ENCODE measurements around the gene CAB39. TPM values are rescaled to one million over a fixed set of nuclear protein-coding genes. Genes with fewer than 3 reads are reported as not detected.
"Not testable (repeated sequence)": the region's sequence is repeated elsewhere in the genome, so short reads cannot be mapped to it uniquely, and the experiment has no call there.

The CAB39 gene
- total RNA-seq, 1 donor from 2014 or later, result 59.0 TPM

DNA sequence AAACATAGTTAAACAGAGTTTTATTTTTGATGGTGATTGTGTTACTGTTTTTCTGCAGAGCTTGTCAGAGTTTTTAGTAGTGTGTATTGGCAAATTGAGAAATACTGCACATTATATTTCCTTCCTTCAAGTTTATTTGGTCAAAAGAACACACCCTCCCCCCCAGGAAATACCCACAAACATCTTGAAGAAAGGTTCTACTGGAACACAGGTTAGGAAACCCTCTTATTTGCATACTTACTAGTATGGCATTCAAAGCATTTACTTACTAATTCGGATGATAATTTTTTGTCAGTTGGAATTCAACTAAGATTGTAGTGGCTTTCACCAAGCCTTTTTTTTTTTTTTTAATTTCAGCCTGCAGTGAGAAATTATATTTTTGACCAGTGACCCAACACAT is 9.1 kb downstream of the CAB39 start:
- Histone ChIP-seq H3K4me3 (no peak overlapping the region), H3K9ac (no peak overlapping the region), H3F3A (ENCODE audit: low read depth) (peaks cover 9% of the 10 kb centered on the region), H3K9me3 (ENCODE audit: low read depth) (no peaks in the 10 kb centered on the region), H3K27me3 (no peaks in the 10 kb centered on the region), H3K79me2 (ENCODE audit: low read depth) (peaks cover 93% of the 10 kb centered on the region), H3K36me3 (no peaks in the 10 kb centered on the region), H3K27ac (no peak overlapping the region), H3K4me2 (no peak overlapping the region), H4K20me1 (ENCODE audit: low read depth) (peaks cover 28% of the 10 kb centered on the region), H2AFZ (replicated peaks) (no peak overlapping the region), H3K4me1 (peaks cover 18% of the 10 kb centered on the region)
- peaks cover 2% of the 10 kb centered on the region for H3K27me3 Mint-ChIP-seq (ENCODE audit: insufficient read depth, low read depth)
- H3K36me3 Mint-ChIP-seq, result peaks cover 14% of the 10 kb centered on the region
- H3K27ac Mint-ChIP-seq, result no peak overlapping the region
- H3K9me3 Mint-ChIP-seq, result no peaks in the 10 kb centered on the region
- H3K4me1 Mint-ChIP-seq, result peaks cover 24% of the 10 kb centered on the region
- DNase-seq (ENCODE audit: low spot score), result no peak
- no peak overlapping the region for H3K4me3 Mint-ChIP-seq
- TF ChIP-seq, protein P1, sequence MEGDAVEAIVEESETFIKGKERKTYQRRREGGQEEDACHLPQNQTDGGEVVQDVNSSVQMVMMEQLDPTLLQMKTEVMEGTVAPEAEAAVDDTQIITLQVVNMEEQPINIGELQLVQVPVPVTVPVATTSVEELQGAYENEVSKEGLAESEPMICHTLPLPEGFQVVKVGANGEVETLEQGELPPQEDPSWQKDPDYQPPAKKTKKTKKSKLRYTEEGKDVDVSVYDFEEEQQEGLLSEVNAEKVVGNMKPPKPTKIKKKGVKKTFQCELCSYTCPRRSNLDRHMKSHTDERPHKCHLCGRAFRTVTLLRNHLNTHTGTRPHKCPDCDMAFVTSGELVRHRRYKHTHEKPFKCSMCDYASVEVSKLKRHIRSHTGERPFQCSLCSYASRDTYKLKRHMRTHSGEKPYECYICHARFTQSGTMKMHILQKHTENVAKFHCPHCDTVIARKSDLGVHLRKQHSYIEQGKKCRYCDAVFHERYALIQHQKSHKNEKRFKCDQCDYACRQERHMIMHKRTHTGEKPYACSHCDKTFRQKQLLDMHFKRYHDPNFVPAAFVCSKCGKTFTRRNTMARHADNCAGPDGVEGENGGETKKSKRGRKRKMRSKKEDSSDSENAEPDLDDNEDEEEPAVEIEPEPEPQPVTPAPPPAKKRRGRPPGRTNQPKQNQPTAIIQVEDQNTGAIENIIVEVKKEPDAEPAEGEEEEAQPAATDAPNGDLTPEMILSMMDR (IDR thresholded peaks at IDR 0.05), result no peak
- TF ChIP-seq EZH2 (IDR thresholded peaks at IDR 0.05) (no peak), EZH2phosphoT487 (IDR thresholded peaks at IDR 0.05) (no peak)

DNA sequence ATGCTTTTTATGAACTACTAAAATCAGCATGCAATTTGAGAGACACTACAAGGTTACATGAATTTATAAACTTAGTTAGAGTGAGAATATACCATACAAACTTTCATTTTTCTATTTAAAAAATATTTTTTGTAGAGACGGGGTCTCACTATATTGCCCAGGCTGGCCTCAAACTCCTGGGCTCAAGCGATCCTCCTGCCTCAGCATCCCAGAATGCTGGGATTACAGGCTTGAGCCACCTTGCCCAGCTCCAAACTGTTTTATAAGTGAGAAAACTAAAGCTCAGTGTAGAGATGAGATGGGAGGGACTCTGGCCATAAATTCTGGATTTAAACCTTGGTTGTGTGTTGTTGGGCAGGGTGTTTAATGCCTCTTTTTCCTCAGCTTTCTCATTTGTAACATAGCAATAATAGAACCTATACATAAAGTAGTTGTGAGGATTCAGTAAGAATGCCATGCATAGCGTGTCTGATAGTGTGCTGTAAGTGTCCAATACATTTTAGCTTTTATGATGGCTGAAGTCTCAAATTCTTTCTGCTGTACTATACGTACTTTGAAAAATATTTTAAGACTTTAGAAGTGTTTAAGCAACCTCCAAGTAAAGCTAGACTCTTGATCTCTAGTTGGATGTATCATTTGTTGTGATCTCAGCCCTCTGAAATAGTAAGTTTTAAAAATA is 9.7 kb downstream of the CAB39 start:
- Histone ChIP-seq H3K36me3 (no peaks in the 10 kb centered on the region), H3K27me3 (no peaks in the 10 kb centered on the region), H3K27ac (no peak overlapping the region), H3K9me3 (ENCODE audit: low read depth) (no peaks in the 10 kb centered on the region), H4K20me1 (ENCODE audit: low read depth) (peaks cover 22% of the 10 kb centered on the region), H3K4me1 (peaks cover 12% of the 10 kb centered on the region), H3F3A (ENCODE audit: low read depth) (peaks cover 3% of the 10 kb centered on the region), H3K4me3 (no peak overlapping the region), H3K9ac (no peak overlapping the region), H3K79me2 (ENCODE audit: low read depth) (peaks cover 90% of the 10 kb centered on the region), H2AFZ (replicated peaks) (no peak overlapping the region), H3K4me2 (no peak overlapping the region)
- no peak overlapping the region for H3K27ac Mint-ChIP-seq
- DNase-seq (ENCODE audit: low spot score), result no peak
- peaks cover 2% of the 10 kb centered on the region for H3K27me3 Mint-ChIP-seq (ENCODE audit: insufficient read depth, low read depth)
- TF ChIP-seq EZH2 (IDR thresholded peaks at IDR 0.05) (no peak), EZH2phosphoT487 (IDR thresholded peaks at IDR 0.05) (no peak)
- TF ChIP-seq, protein P1 (IDR thresholded peaks at IDR 0.05), result no peak
- peaks cover 18% of the 10 kb centered on the region for H3K4me1 Mint-ChIP-seq
- no peak overlapping the region for H3K4me3 Mint-ChIP-seq
- no peaks in the 10 kb centered on the region for H3K9me3 Mint-ChIP-seq
- H3K36me3 Mint-ChIP-seq, result peaks cover 14% of the 10 kb centered on the region

GRCh38 chr2:230723363-230723762 is 10.7 kb downstream of the CAB39 start:
- Mint-ChIP-seq H3K4me3 (no peak overlapping the region), H3K36me3 (peaks cover 14% of the 10 kb centered on the region), H3K9me3 (no peaks in the 10 kb centered on the region), H3K27ac (no peak overlapping the region), H3K4me1 (peaks cover 9% of the 10 kb centered on the region), H3K27me3 (ENCODE audit: insufficient read depth, low read depth) (peaks cover 2% of the 10 kb centered on the region)
- Histone ChIP-seq H3K9ac (no peak overlapping the region), H3K4me1 (peaks cover 6% of the 10 kb centered on the region), H2AFZ (replicated peaks) (no peak overlapping the region), H3K36me3 (no peaks in the 10 kb centered on the region), H3K27ac (no peak overlapping the region), H3K9me3 (ENCODE audit: low read depth) (no peaks in the 10 kb centered on the region), H4K20me1 (ENCODE audit: low read depth) (peaks cover 12% of the 10 kb centered on the region), H3K4me3 (no peak overlapping the region), H3F3A (ENCODE audit: low read depth) (no peaks in the 10 kb centered on the region), H3K79me2 (ENCODE audit: low read depth) (peaks cover 81% of the 10 kb centered on the region), H3K4me2 (no peak overlapping the region), H3K27me3 (no peaks in the 10 kb centered on the region)
- TF ChIP-seq EZH2phosphoT487 (IDR thresholded peaks at IDR 0.05) (no peak), EZH2 (IDR thresholded peaks at IDR 0.05) (no peak)
- DNase-seq (ENCODE audit: low spot score), result no peak

- H4K20me1 ChIP-seq (ENCODE audit: low read depth), result not testable (repeated sequence)
Observed at GRCh38 chr2:230724957-230725356, 12.3 kb downstream of the CAB39 start.

More at GRCh38 chr2:230724957-230725356, 12.3 kb downstream of the CAB39 start:
- H3F3A ChIP-seq (ENCODE audit: low read depth); H3K4me2 ChIP-seq; H3K27ac ChIP-seq; H3K9ac ChIP-seq; H3K27me3 ChIP-seq; H3K27me3 Mint-ChIP-seq (ENCODE audit: insufficient read depth, low read depth); DNase-seq (ENCODE audit: low spot score); H3K4me1 Mint-ChIP-seq; H3K4me3 Mint-ChIP-seq; H3K4me1 ChIP-seq; H3K9me3 ChIP-seq (ENCODE audit: low read depth); H3K27ac Mint-ChIP-seq; H2AFZ ChIP-seq (replicated peaks); H3K9me3 Mint-ChIP-seq; H3K36me3 ChIP-seq; H3K4me3 ChIP-seq: not testable (repeated sequence)
- peaks cover 81% of the 10 kb centered on the region for H3K79me2 ChIP-seq (ENCODE audit: low read depth)
- H3K36me3 Mint-ChIP-seq, result peaks cover 14% of the 10 kb centered on the region

Measured in neural progenitor cell (in vitro differentiated cells).